NB4 (cell line): Measurements from ENCODE around the gene ACVR2A.

Source experiments
- DNase-seq: peaks from one replicate; pipeline ENCODE4 v3.0.0; 2010; ENCODE audit warnings: low read depth
- H3K4me3 ChIP-seq: one replicate; pipeline ENCODE4 v1.5.1; 2011; ENCODE audit warnings: mild to moderate bottlenecking, low read depth, low read length, moderate library complexity
- MYC ChIP-seq: IDR thresholded peaks from 2 replicates; pipeline ENCODE4 v1.6.1; 2011; ENCODE audit warnings: low read depth, low read length
- POLR2A ChIP-seq: IDR thresholded peaks from 2 replicates; pipeline ENCODE4 v1.6.1; 2011; ENCODE audit warnings: mild to moderate bottlenecking; ENCODE audit not compliant: insufficient read length; ENCODE audit errors: extremely low read depth
- TF ChIP-seq, protein P1 (sequence below): IDR thresholded peaks from one replicate; pipeline ENCODE4 v1.5.1; 2012; ENCODE audit warnings: low read depth, low read length
- TF ChIP-seq, protein P2 (sequence below): IDR thresholded peaks from 2 replicates; pipeline ENCODE4 v1.6.1; 2011; ENCODE audit warnings: low read depth, low read length

The ACVR2A gene

DNA sequence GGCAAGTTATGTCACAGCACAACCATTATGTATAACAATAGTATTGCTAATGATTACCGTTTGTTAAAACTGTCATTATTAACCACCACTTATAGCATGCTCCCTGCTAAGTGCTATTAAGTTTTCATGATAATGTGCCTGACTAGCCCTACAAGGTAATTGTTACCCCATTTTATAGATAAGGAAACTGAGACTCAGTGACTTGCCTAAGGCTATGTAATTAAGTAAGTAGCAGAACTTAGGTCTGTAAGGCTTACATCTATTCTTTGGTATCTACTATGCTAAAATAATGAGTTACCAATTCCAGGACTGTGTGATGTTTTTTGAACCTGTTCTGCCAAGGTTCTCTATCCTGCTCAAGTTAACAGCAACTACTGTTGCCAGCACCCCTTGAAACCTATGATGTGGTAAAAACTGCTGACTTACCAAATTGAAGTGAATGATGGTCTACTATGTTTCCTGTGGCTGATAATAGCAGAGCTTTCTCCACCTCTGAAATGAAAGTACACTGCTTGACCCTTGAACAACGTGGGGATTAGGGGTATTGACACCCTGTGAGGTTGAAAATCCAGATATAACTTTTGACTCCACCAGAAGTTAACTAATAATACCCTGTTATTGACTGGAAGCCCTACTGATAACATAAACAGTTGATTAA is 18.2 kb downstream of the ACVR2A start:
- DNase-seq: no peak
- TF ChIP-seq, protein P1, sequence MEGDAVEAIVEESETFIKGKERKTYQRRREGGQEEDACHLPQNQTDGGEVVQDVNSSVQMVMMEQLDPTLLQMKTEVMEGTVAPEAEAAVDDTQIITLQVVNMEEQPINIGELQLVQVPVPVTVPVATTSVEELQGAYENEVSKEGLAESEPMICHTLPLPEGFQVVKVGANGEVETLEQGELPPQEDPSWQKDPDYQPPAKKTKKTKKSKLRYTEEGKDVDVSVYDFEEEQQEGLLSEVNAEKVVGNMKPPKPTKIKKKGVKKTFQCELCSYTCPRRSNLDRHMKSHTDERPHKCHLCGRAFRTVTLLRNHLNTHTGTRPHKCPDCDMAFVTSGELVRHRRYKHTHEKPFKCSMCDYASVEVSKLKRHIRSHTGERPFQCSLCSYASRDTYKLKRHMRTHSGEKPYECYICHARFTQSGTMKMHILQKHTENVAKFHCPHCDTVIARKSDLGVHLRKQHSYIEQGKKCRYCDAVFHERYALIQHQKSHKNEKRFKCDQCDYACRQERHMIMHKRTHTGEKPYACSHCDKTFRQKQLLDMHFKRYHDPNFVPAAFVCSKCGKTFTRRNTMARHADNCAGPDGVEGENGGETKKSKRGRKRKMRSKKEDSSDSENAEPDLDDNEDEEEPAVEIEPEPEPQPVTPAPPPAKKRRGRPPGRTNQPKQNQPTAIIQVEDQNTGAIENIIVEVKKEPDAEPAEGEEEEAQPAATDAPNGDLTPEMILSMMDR: no peak
- TF ChIP-seq MYC (no peak), POLR2A (no peak)
- TF ChIP-seq, protein P2, sequence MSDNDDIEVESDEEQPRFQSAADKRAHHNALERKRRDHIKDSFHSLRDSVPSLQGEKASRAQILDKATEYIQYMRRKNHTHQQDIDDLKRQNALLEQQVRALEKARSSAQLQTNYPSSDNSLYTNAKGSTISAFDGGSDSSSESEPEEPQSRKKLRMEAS: no peak
- no peak overlapping the region for H3K4me3 ChIP-seq

DNA sequence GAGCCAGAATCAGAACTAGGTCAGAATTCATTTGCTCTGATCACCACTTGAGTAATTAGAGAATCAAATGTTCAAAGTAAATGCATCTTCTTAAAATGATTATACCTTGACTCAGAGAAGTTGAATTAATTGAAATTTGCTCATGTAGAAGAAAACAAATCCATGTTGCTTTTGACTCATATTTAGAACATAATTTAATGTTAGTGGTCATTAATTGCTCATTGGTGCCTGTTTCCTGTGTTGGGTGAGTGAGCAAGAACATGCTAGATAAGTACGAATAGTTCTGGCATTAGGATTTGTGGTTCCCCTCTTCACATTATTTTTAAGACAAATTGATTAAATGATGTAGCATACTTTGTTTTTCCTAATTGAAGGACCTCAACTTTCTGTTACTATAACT is 19.0 kb downstream of the ACVR2A start:
- H3K4me3 ChIP-seq: no peak overlapping the region
- TF ChIP-seq, protein P2: no peak
- TF ChIP-seq POLR2A (no peak), MYC (no peak)
- TF ChIP-seq, protein P1: no peak
- no peak for DNase-seq

DNA sequence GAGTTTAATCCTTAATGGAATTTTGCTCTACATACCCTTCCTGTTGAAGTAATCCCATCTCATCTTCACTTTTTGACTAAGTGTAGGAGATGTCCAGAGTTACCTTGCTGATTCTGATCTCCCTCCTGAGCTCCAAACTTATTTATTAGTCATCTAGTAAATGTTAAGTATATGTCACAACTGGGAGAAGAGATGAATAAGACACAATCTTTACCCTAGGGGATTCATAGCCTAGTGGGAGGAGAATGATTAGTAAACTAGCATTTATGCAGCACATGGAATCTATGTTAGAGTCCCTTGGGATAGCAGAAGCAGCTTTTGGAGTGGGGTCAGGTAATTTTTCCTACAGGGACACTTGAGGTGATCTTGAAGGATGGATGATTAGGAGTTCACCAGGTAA is 20.7 kb downstream of the ACVR2A start:
- no peak for DNase-seq
- TF ChIP-seq POLR2A (no peak), MYC (no peak)
- TF ChIP-seq, protein P2: no peak
- TF ChIP-seq, protein P1: no peak
- no peak overlapping the region for H3K4me3 ChIP-seq

DNA sequence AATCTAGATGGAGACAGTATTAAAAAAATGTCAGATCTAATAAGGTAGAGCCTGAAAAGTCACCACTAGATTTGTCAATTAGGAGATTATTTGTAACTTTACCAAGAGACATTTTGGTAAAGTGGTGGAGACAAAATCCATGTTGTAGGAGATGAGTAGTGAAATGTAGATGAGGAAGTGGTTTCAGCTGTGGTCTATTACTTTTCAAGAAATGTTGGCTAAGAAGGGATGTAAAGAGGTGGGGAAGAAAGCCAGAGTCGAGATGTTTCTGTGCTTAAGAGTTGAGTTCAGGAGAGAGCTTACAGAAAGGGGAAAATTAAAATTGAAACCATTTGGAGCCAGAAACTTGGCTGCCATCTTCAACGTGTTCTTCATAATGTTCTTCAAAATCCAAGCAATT is 22.2 kb downstream of the ACVR2A start:
- H3K4me3 ChIP-seq: no peak overlapping the region
- TF ChIP-seq, protein P1: no peak
- TF ChIP-seq POLR2A (no peak), MYC (no peak)
- TF ChIP-seq, protein P2: no peak
- peak; percentile 62 for DNase-seq

DNA sequence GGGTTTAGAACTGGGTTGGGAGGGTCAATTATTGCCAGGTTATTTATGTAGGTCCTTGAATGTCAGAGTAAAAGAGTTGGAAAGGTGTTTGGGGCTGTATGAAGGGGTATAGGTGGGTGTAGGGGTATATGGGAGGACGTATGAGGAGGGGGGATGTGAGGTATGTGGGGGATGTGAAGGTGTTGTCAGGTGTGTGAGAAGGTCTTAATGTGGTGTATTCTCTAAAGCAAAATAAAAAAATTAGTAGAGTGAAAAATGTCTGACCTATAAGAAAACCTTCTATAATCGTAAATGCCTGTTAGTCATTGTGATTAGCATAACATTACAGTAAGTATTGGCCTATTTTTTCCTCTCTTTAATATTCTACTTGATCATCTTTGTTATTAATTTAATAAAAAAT is 25.1 kb downstream of the ACVR2A start:
- H3K4me3 ChIP-seq: no peak overlapping the region
- no peak for DNase-seq
- TF ChIP-seq, protein P2: no peak
- TF ChIP-seq POLR2A: no peak
- no peak for TF ChIP-seq MYC
- TF ChIP-seq, protein P1: no peak
